KMS-11 (cell line): ENCODE results near the gene RPL21.
"Not testable (repeated sequence)": the region's sequence is repeated elsewhere in the genome, so short reads cannot be mapped to it uniquely, and the experiment has no call there.

Source experiments
- H2AFZ ChIP-seq: fragments of 200-600 bp; sonication (generic); 2 replicates; pipeline ENCODE4 v1.6.1; 2016; ENCODE audit warnings: antibody characterized with exemption, mixed run types, low read depth
- H3K27ac ChIP-seq: fragments of 200-600 bp; sonication (generic); 2 replicates; pipeline ENCODE4 v1.6.1; 2016; ENCODE audit warnings: mild to moderate bottlenecking, mixed run types
- H3K27me3 ChIP-seq: fragments of 200-600 bp; sonication (generic); 2 replicates; pipeline ENCODE4 v1.6.1; 2017; ENCODE audit warnings: mild to moderate bottlenecking, low read depth, mixed run types, moderate library complexity; ENCODE audit not compliant: insufficient read depth
- H3K36me3 ChIP-seq: fragments of 200-600 bp; sonication (generic); 2 replicates; pipeline ENCODE4 v1.6.1; 2017; ENCODE audit warnings: mild to moderate bottlenecking, mixed run types; ENCODE audit not compliant: insufficient read depth
- H3K4me1 ChIP-seq: fragments of 200-600 bp; sonication (generic); 2 replicates; pipeline ENCODE4 v1.6.1; 2016; ENCODE audit warnings: mild to moderate bottlenecking, low read depth, mixed run types; ENCODE audit not compliant: poor library complexity, severe bottlenecking
- H3K4me2 ChIP-seq: fragments of 200-600 bp; sonication (generic); 2 replicates; pipeline ENCODE4 v1.7.0; 2016; ENCODE audit warnings: mild to moderate bottlenecking, mixed run types
- H3K4me3 ChIP-seq: fragments of 200-600 bp; sonication (generic); IDR thresholded peaks from 2 replicates; pipeline ENCODE4 v1.6.1; 2017; ENCODE audit warnings: low read depth, low read length, mixed read lengths; ENCODE audit not compliant: insufficient read depth
- H3K79me2 ChIP-seq: fragments of 200-600 bp; sonication (generic); 2 replicates; pipeline ENCODE4 v1.6.1; 2016; ENCODE audit warnings: low read depth, mixed run types; ENCODE audit not compliant: insufficient read depth
- H3K9ac ChIP-seq: fragments of 200-600 bp; sonication (generic); 2 replicates; pipeline ENCODE4 v1.6.1; 2016; ENCODE audit warnings: mild to moderate bottlenecking, mixed run types
- H4K20me1 ChIP-seq: fragments of 200-600 bp; sonication (generic); 2 replicates; pipeline ENCODE4 v1.6.1; 2016; ENCODE audit warnings: mild to moderate bottlenecking, mixed run types; ENCODE audit not compliant: insufficient read depth
- CTCF ChIP-seq: fragments of 200-600 bp; sonication (generic); conservative IDR thresholded peaks from 2 replicates; pipeline ENCODE4 v1.6.1; 2017; ENCODE audit warnings: low read depth, mild to moderate bottlenecking, antibody characterized with exemption, low read length, moderate library complexity, mixed read lengths

The RPL21 gene

GRCh38 chr13:27295096-27295495 lies 43.7 kb downstream of the RPL21 start:
- Histone ChIP-seq H4K20me1 (no peaks in the 10 kb centered on the region), H3K27me3 (no peaks in the 10 kb centered on the region), H3K36me3 (no peaks in the 10 kb centered on the region), H3K4me2 (no peak overlapping the region), H3K9ac (no peak overlapping the region), H3K4me1 (no peaks in the 10 kb centered on the region), H3K4me3 (no peak overlapping the region), H3K27ac (no peak overlapping the region), H3K79me2 (no peaks in the 10 kb centered on the region), H2AFZ (no peak overlapping the region)
- TF ChIP-seq CTCF = no peak

- Histone ChIP-seq H3K36me3 (no peaks in the 10 kb centered on the region), H3K27ac (no peak overlapping the region), H2AFZ (no peak overlapping the region), H4K20me1 (no peaks in the 10 kb centered on the region), H3K4me1 (no peaks in the 10 kb centered on the region), H3K27me3 (no peaks in the 10 kb centered on the region), H3K4me2 (no peak overlapping the region), H3K4me3 (no peak overlapping the region), H3K79me2 (no peaks in the 10 kb centered on the region), H3K9ac (no peak overlapping the region)
- no peak for TF ChIP-seq CTCF
Observed at GRCh38 chr13:27295660-27296059, 44.3 kb downstream of the RPL21 start.

- no peaks in the 10 kb centered on the region for H4K20me1 ChIP-seq
- no peak overlapping the region for H3K4me3 ChIP-seq
- no peaks in the 10 kb centered on the region for H3K36me3 ChIP-seq
- H2AFZ ChIP-seq = no peak overlapping the region
- H3K27ac ChIP-seq = no peak overlapping the region
- H3K4me2 ChIP-seq = no peak overlapping the region
- H3K27me3 ChIP-seq = no peaks in the 10 kb centered on the region
- no peaks in the 10 kb centered on the region for H3K79me2 ChIP-seq
- no peak for TF ChIP-seq CTCF
- H3K9ac ChIP-seq = no peak overlapping the region
- no peaks in the 10 kb centered on the region for H3K4me1 ChIP-seq
Observed at GRCh38 chr13:27296496-27296895, 45.1 kb downstream of the RPL21 start.

- Histone ChIP-seq H2AFZ (no peak overlapping the region), H3K4me1 (no peaks in the 10 kb centered on the region), H3K4me2 (no peak overlapping the region), H3K4me3 (no peak overlapping the region), H3K27me3 (no peaks in the 10 kb centered on the region), H4K20me1 (no peaks in the 10 kb centered on the region), H3K27ac (no peak overlapping the region), H3K9ac (no peak overlapping the region), H3K36me3 (no peaks in the 10 kb centered on the region), H3K79me2 (no peaks in the 10 kb centered on the region)
- TF ChIP-seq CTCF = no peak
Observed at GRCh38 chr13:27298849-27299248, 47.5 kb downstream of the RPL21 start.

- not testable (repeated sequence) for H3K4me1 ChIP-seq, H3K27me3 ChIP-seq, H3K36me3 ChIP-seq, H2AFZ ChIP-seq, H3K79me2 ChIP-seq, H3K27ac ChIP-seq, H3K9ac ChIP-seq, H3K4me2 ChIP-seq, H3K4me3 ChIP-seq, H4K20me1 ChIP-seq
Observed at GRCh38 chr13:27300406-27300805, 49.0 kb downstream of the RPL21 start.
